Mucosa of gallbladder (tissue), 1 donor: Measurements from ENCODE around the gene LPAR6. TPM values are rescaled to one million over a fixed set of nuclear protein-coding genes. Genes with fewer than 3 reads are reported as not detected.

Experiments used
- DNase-seq: peaks from one replicate; pipeline ENCODE4 v3.0.0-alpha.2; 2020; ENCODE audit warnings: low spot score
- total RNA-seq: library from RNA; stranded (reverse); gene quantifications from one replicate; pipeline ENCODE4 v1.2.1, GENCODE V29; 2021
- donor health status: DM: no; HTN: no; CAD: no.

Gene LPAR6
- total RNA-seq, 1 donor from 2014 or later = 34.9 TPM

GRCh38 chr13:48370815-48371214 is 42.1 kb downstream of the LPAR6 start:
- DNase-seq = no peak

GRCh38 chr13:48369988-48370387 is 42.9 kb downstream of the LPAR6 start:
- no peak for DNase-seq

Other genes with a start within 250 kb of the LPAR6 start
- gene ITM2B, start 179.9 kb downstream of the LPAR6 start, total RNA-seq = 791 TPM
- gene RB1, start 109.4 kb downstream of the LPAR6 start, total RNA-seq = 37.8 TPM
- 18.3 TPM for gene RCBTB2, start 120.0 kb upstream of the LPAR6 start, total RNA-seq
- 3.6 TPM for gene CYSLTR2, start 240.8 kb upstream of the LPAR6 start, total RNA-seq